Effector memory CD8-positive, alpha-beta T cell (primary cell): Measurements from ENCODE around the gene STAT6.
A peak's percentile ranks its signal among the peaks of the same experiment; 100 is the strongest.

Source experiments
- ATAC-seq: fragments of 150-1000 bp; cut with Tn5 transposase; replicated peaks from 2 replicates; pipeline ENCODE4 v1.10.0; 2021; ENCODE audit warnings: mild to moderate bottlenecking, moderate library complexity
- DNase-seq, 3 experiments: peaks; one replicate each; pipeline ENCODE4 v3.0.0; 2021
- H3K27ac Mint-ChIP-seq, 2 donors: one replicate each; pipeline ENCODE4 v1.8.0; 2022; ENCODE audit warnings: mild to moderate bottlenecking in 2 of 2, mixed read lengths in 2 of 2, moderate library complexity in 2 of 2
- H3K27me3 Mint-ChIP-seq, 2 donors: one replicate each; pipeline ENCODE4 v1.8.0; 2022; ENCODE audit warnings: mixed read lengths in 2 of 2
- H3K36me3 Mint-ChIP-seq: one replicate; pipeline ENCODE4 v1.8.0; 2022; ENCODE audit warnings: mild to moderate bottlenecking, moderate library complexity, mixed read lengths; ENCODE audit not compliant: insufficient read depth
- H3K4me1 Mint-ChIP-seq, 2 donors: one replicate each; pipeline ENCODE4 v1.8.0; 2022; ENCODE audit warnings: low read depth in 2 of 2, mixed read lengths in 2 of 2
- H3K4me3 Mint-ChIP-seq, 2 donors: one replicate each; pipeline ENCODE4 v1.8.0; 2022; ENCODE audit warnings: mild to moderate bottlenecking in 2 of 2, mixed read lengths in 2 of 2, moderate library complexity in 2 of 2
- H3K9me3 Mint-ChIP-seq, 2 donors: one replicate each; pipeline ENCODE4 v1.8.0; 2022; ENCODE audit warnings: mixed read lengths in 2 of 2

Gene STAT6

GRCh38 chr12:57110104-57111030 is 795 bp downstream of the STAT6 start:
- DNase-seq, result peak; percentile 59 to 64 (median 61)
- ATAC-seq, result peak; percentile 43
- H3K36me3 Mint-ChIP-seq, result peaks cover 43% of the 10 kb centered on the region
- H3K9me3 Mint-ChIP-seq, result no peaks in the 10 kb centered on the region
- H3K27ac Mint-ChIP-seq, result peak overlapping the region; percentile 91 to 93
- peak overlapping the region; percentile 84 to 88 for H3K4me3 Mint-ChIP-seq
- no peaks in the 10 kb centered on the region for H3K27me3 Mint-ChIP-seq
- peaks cover 36 to 45% of the 10 kb centered on the region in 2 donors for H3K4me1 Mint-ChIP-seq

GRCh38 chr12:57109207-57110103 is 1.7 kb downstream of the STAT6 start:
- Mint-ChIP-seq H3K27me3 (no peaks in the 10 kb centered on the region), H3K4me3 (peak overlapping the region; percentile 84 to 88), H3K4me1 (peaks cover 39 to 45% of the 10 kb centered on the region in 2 donors), H3K27ac (peak overlapping the region; percentile 91 to 93), H3K9me3 (no peaks in the 10 kb centered on the region), H3K36me3 (peaks cover 52% of the 10 kb centered on the region)
- DNase-seq (no peak), ATAC-seq (no peak)

DNA sequence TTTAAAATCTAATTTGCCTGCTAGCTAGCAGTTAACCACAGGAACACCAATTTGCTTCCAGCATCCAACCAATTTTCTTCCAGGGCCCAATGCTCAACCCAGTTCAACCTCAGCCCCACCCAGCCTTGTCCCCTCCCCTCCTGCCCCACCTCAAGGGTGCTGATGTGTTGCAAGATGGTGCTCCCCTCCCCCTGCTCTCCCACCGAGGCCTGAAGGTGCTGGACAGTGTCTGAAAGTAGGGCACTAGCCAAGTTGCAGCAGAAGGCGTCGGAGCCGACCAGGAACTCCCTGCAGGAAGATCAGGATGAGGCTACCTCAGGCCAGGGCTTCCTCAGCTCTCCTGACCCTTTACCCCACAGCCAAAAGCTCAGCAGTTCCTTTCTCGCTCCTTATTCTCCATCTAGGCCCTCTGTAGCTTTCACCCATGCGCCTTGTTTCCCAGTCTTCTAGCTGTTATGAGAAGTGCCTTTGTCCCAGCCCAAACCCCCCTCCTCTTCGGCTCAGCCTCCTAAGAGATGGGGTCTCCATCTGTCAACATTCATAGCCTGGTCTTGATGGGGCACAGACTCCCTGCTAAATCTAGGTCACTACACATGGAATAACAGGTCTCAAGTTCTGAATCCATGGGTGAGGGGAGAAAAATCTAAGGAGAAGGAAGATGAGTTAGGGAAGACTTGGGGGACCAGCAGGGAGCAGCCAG is 3.6 kb downstream of the STAT6 start:
- Mint-ChIP-seq H3K36me3 (peaks cover 65% of the 10 kb centered on the region), H3K4me3 (peak overlapping the region; percentile 34 to 84), H3K27ac (peak overlapping the region; percentile 87 to 91), H3K27me3 (no peaks in the 10 kb centered on the region), H3K9me3 (no peaks in the 10 kb centered on the region), H3K4me1 (peaks cover 37 to 43% of the 10 kb centered on the region in 2 donors)
- DNase-seq (no peak), ATAC-seq (no peak)

DNA sequence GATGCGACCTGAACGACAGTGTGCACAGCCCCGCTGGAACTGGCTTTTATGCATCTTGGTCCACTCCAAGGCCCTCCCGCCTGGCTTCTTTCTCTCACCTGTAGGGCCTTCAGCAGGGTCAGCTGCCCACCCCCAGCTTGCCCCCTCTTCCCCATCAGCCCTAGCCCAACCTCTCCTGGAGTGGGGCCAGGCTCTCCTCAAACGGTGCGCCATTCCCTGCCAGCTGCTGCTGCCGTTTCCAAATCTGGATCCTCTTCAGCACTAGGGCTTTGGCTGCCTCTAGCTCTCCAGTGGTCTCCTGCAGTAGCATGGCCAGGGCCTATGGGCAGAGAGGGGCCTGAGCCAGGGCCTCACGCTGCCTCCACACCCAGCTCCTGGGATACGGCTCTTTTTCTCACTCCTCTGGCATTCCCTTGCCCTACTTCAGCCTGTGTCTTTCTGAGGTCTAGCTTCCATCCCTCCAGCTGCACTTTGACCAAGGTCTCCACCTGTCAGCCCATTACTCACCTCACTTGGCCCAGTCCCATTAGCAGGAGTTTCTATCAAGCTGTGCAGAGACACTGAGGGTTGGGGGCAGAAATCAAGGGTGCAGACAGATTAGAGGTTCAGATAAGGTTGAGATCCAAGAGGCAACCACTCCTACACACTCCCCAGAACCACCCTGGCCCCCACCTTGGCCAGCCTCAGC is 5.0 kb downstream of the STAT6 start:
- DNase-seq (no peak), ATAC-seq (no peak)
- Mint-ChIP-seq H3K4me1 (peaks cover 34 to 35% of the 10 kb centered on the region in 2 donors), H3K27me3 (no peaks in the 10 kb centered on the region), H3K9me3 (no peaks in the 10 kb centered on the region), H3K4me3 (no peak overlapping the region), H3K36me3 (peaks cover 65% of the 10 kb centered on the region), H3K27ac (peak overlapping the region in 1 of 2 donors; percentile 87)

GRCh38 chr12:57105011-57105753 is 6.0 kb downstream of the STAT6 start:
- H3K4me1 Mint-ChIP-seq, result peaks cover 33 to 39% of the 10 kb centered on the region in 2 donors
- DNase-seq, result no peak
- H3K27ac Mint-ChIP-seq, result peak overlapping the region in 1 of 2 donors; percentile 87
- ATAC-seq, result no peak
- H3K27me3 Mint-ChIP-seq, result no peaks in the 10 kb centered on the region
- peaks cover 60% of the 10 kb centered on the region for H3K36me3 Mint-ChIP-seq
- no peaks in the 10 kb centered on the region for H3K9me3 Mint-ChIP-seq
- H3K4me3 Mint-ChIP-seq, result no peak overlapping the region

- no peaks in the 10 kb centered on the region for H3K27me3 Mint-ChIP-seq
- H3K27ac Mint-ChIP-seq, result no peak overlapping the region
- ATAC-seq (no peak), DNase-seq (no peak)
- H3K36me3 Mint-ChIP-seq, result peaks cover 65% of the 10 kb centered on the region
- no peak overlapping the region for H3K4me3 Mint-ChIP-seq
- no peaks in the 10 kb centered on the region for H3K9me3 Mint-ChIP-seq
- peaks cover 27 to 31% of the 10 kb centered on the region in 2 donors for H3K4me1 Mint-ChIP-seq
Observed at GRCh38 chr12:57104292-57104910, 6.8 kb downstream of the STAT6 start.

DNA sequence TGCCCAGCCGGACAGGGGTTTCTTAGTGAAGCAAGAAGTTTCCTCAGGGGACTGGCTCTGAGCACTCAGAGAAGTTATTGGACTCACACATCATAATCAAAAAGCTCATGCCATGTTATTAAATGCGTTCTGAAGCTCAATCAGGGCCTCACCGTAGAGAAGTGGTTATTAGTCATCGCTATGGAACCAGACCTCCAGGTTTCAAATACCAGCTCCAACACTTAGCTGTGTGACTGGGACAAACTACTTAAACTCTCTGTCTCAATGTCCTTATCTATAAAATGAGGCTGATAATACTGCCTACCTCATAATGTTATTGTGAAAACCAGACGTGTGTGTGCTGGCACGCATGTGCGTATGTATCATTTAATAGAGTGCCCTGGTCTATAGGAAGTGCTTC is 7.3 kb downstream of the STAT6 start:
- Mint-ChIP-seq H3K4me1 (peaks cover 26 to 29% of the 10 kb centered on the region in 2 donors), H3K27ac (no peak overlapping the region), H3K9me3 (no peaks in the 10 kb centered on the region), H3K27me3 (no peaks in the 10 kb centered on the region), H3K36me3 (peaks cover 71% of the 10 kb centered on the region), H3K4me3 (no peak overlapping the region)
- ATAC-seq (no peak), DNase-seq (no peak)

DNA sequence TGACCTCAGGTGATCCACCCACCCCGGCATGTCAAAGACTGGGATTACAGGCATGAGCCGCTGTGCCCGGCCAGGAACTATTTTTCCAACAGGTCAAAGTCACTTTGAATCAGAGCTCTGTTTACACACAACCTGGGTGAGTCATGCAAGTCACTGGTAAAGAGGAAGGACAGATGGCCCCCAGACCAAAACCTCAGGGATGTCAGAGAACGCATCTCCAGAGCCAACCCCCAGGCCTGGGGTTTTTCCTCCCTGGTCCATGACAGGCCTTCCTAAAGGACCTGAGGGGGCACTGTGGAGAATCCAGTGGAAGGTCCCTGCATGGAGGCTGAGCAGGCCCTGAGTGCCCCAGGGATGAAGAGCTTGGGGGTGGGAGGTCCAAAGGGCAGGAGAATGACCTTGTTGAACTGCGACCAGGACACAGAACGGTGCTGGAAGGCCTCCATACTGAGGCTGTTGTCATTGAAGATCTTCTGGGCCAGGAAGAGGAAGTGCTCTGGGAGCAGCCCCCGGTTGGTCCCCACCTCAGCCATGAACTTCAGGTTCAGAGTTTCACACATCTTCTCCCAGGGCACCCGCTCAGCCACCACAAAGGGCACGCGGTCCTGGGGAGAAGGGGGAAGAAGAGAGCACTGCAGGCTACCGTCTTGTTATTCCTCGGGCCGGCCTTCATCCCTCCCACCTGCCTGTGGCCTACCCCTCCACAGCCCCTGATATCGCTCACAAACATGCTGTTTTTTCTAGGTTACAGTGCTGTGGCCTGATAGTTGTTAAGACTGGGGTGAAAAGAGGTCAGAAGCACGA is 9.1 kb downstream of the STAT6 start:
- H3K4me3 Mint-ChIP-seq, result peak overlapping the region in 1 of 2 donors; percentile 36
- ATAC-seq, result peak; percentile 78
- H3K9me3 Mint-ChIP-seq, result no peaks in the 10 kb centered on the region
- peaks cover 12 to 19% of the 10 kb centered on the region in 2 donors for H3K4me1 Mint-ChIP-seq
- peak overlapping the region; percentile 54 to 57 for H3K27ac Mint-ChIP-seq
- H3K36me3 Mint-ChIP-seq, result peaks cover 77% of the 10 kb centered on the region
- H3K27me3 Mint-ChIP-seq, result no peaks in the 10 kb centered on the region
- DNase-seq, result no peak

DNA sequence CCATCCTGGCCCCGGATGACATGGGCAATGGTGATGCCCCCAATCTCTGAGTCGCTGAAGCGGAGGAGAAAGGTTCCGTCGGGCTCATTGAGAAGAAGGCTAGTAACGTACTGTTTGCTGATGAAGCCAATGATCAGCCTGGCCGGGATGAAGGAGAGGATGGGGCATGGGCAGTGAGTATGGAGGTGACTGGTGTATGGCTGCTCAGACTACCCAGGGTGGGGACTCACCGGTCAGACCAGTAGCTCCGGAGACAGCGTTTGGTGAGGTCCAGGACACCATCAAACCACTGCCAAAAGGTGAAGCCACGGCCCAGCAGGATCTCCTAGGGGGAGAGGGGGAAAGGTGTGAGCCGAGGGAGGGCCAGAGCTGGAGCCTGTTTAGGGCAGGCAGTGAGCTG is 11.4 kb downstream of the STAT6 start:
- H3K4me3 Mint-ChIP-seq, result no peak overlapping the region
- peaks cover 4 to 13% of the 10 kb centered on the region in 2 donors for H3K4me1 Mint-ChIP-seq
- H3K27me3 Mint-ChIP-seq, result no peaks in the 10 kb centered on the region
- peaks cover 77% of the 10 kb centered on the region for H3K36me3 Mint-ChIP-seq
- DNase-seq (no peak), ATAC-seq (no peak)
- H3K27ac Mint-ChIP-seq, result peak overlapping the region; percentile 81 to 83
- H3K9me3 Mint-ChIP-seq, result no peaks in the 10 kb centered on the region

GRCh38 chr12:57099047-57099714 is 12.0 kb downstream of the STAT6 start:
- DNase-seq (no peak), ATAC-seq (no peak)
- Mint-ChIP-seq H3K27me3 (no peaks in the 10 kb centered on the region), H3K27ac (peak overlapping the region; percentile 81 to 82), H3K4me1 (peaks cover 4 to 10% of the 10 kb centered on the region in 2 donors), H3K4me3 (no peak overlapping the region), H3K9me3 (no peaks in the 10 kb centered on the region), H3K36me3 (peaks cover 72% of the 10 kb centered on the region)

GRCh38 chr12:57098546-57098945 is 12.6 kb downstream of the STAT6 start:
- ATAC-seq (no peak), DNase-seq (no peak)
- Mint-ChIP-seq H3K9me3 (no peaks in the 10 kb centered on the region), H3K4me1 (peaks cover 8 to 13% of the 10 kb centered on the region in 2 donors), H3K36me3 (peaks cover 67% of the 10 kb centered on the region), H3K27ac (peak overlapping the region; percentile 81 to 82), H3K4me3 (no peak overlapping the region), H3K27me3 (no peaks in the 10 kb centered on the region)
